Endothelial cell of umbilical vein (primary cell): Measurements from ENCODE around the gene TFF1. TPM values are rescaled to one million over a fixed set of nuclear protein-coding genes. Genes with fewer than 3 reads are reported as not detected.

ENCODE experiments used
- BruUV-seq: library from RNA; stranded (reverse); fragments of 400-500 nt; replicated peaks from 2 replicates; lab custom pipeline; 2021; lab: Mats Ljungman, UMichigan
- CTCF ChIA-PET: fragments of 300-600, 350-600 bp; sonication (Branson Sonifier 250); formaldehyde crosslinking; loops from one replicate; lab custom pipeline; 2021; ENCODE audit warnings: antibody characterized with exemption, inconsistent platforms; lab: Charles Lee
- POLR2A ChIA-PET: fragments of 300-600, 350-600 bp; sonication (Branson Sonifier 250); formaldehyde crosslinking; loops from one replicate; lab custom pipeline; 2021; ENCODE audit warnings: antibody characterized with exemption, inconsistent platforms; lab: Charles Lee
- DNase-seq: peaks from one replicate; pipeline ENCODE4 v3.0.0-alpha.2; 2011; ENCODE audit warnings: low read depth, low spot score
- FAIRE-seq: peaks from 2 replicates; lab custom pipeline; 2011; peaks lifted over from hg19 to GRCh38; lab: Jason Lieb, UNC
- H2AFZ ChIP-seq: 2 replicates; pipeline ENCODE4 v1.6.0; 2012; ENCODE audit warnings: low read depth, low read length, control low read depth, inconsistent platforms
- H3K27ac ChIP-seq: 2 replicates; pipeline ENCODE4 v1.5.1; 2011; ENCODE audit warnings: low read depth, mild to moderate bottlenecking, control low read depth, low read length, moderate library complexity; ENCODE audit not compliant: insufficient read depth
- H3K27me3 ChIP-seq, 2 experiments: 2 replicates each; pipeline versions ENCODE4 v1.6.0 to v1.6.1; 2011; ENCODE audit warnings: low read length in 2 of 2, mixed read lengths in 1 of 2; ENCODE audit not compliant: control insufficient read depth in 2 of 2, insufficient read depth in 2 of 2
- H3K36me3 ChIP-seq, 2 experiments: 2 replicates in 1 of 2; 3 replicates in 1 of 2; pipeline ENCODE4 v1.5.1; 2011; ENCODE audit warnings: low read length in 2 of 2, mild to moderate bottlenecking in 1 of 2, moderate library complexity in 1 of 2; ENCODE audit not compliant: control insufficient read depth in 2 of 2, insufficient read depth in 2 of 2; ENCODE audit errors: extremely low read depth in 1 of 2
- H3K4me1 ChIP-seq: 3 replicates; pipeline ENCODE4 v1.5.1; 2011; ENCODE audit warnings: mild to moderate bottlenecking, low read length; ENCODE audit not compliant: control insufficient read depth, insufficient read depth; ENCODE audit errors: extremely low read depth
- H3K4me2 ChIP-seq: 2 replicates; pipeline ENCODE4 v1.6.1; 2011; ENCODE audit warnings: low read length, control low read depth, mixed read lengths; ENCODE audit not compliant: insufficient read depth
- H3K4me3 ChIP-seq, 3 experiments: fragments of 200-600 bp in 1 of 3; sonication (generic), shearing (Covaris generic) in 1 of 3; replicated peaks in 1 of 3; 2 replicates each; pipeline ENCODE4 v1.5.1; 2011 to 2016; ENCODE audit warnings: control low read depth in 3 of 3, low read length in 3 of 3, mild to moderate bottlenecking in 2 of 3, inconsistent platforms in 1 of 3, low read depth in 1 of 3, moderate library complexity in 1 of 3; ENCODE audit not compliant: insufficient read depth in 1 of 3
- H3K79me2 ChIP-seq: 2 replicates; pipeline ENCODE4 v1.6.0; 2012; ENCODE audit warnings: low read length, inconsistent platforms; ENCODE audit not compliant: control insufficient read depth, insufficient read depth
- H3K9ac ChIP-seq: replicated peaks from 2 replicates; pipeline ENCODE3; 2011; ENCODE audit warnings: low read length, control low read depth; ENCODE audit not compliant: insufficient read depth; ENCODE audit errors: extremely low read depth
- H3K9me1 ChIP-seq: replicated peaks from 3 replicates; pipeline ENCODE4 v1.6.0; 2011; ENCODE audit warnings: mild to moderate bottlenecking, low read length; ENCODE audit not compliant: control insufficient read depth, insufficient read depth; ENCODE audit errors: extremely low read depth
- H3K9me3 ChIP-seq: replicated peaks from 2 replicates; pipeline ENCODE4 v1.5.1; 2012; ENCODE audit warnings: low read length, inconsistent platforms; ENCODE audit not compliant: control insufficient read depth, insufficient read depth
- H4K20me1 ChIP-seq: replicated peaks from 2 replicates; pipeline ENCODE3; 2011; ENCODE audit warnings: mild to moderate bottlenecking, low read length; ENCODE audit not compliant: control insufficient read depth, insufficient read depth; ENCODE audit errors: extremely low read depth
- EZH2 ChIP-seq: IDR thresholded peaks from 2 replicates; pipeline ENCODE4 v1.6.1; 2012; ENCODE audit warnings: borderline replicate concordance, low read depth, mild to moderate bottlenecking, moderate library complexity, low read length, inconsistent platforms; ENCODE audit not compliant: severe bottlenecking
- FOS ChIP-seq: IDR thresholded peaks from 2 replicates; pipeline ENCODE4 v1.6.1; 2011; ENCODE audit warnings: mild to moderate bottlenecking, low read length, moderate library complexity, borderline replicate concordance; ENCODE audit not compliant: insufficient read depth
- GATA2 ChIP-seq: IDR thresholded peaks from 2 replicates; pipeline ENCODE4 v1.7.0; 2011; ENCODE audit warnings: low read depth, mild to moderate bottlenecking, moderate library complexity, mixed read lengths, low read length; ENCODE audit not compliant: insufficient read length, insufficient read depth
- JUN ChIP-seq: IDR thresholded peaks from 2 replicates; pipeline ENCODE4 v1.6.1; 2011; ENCODE audit warnings: borderline replicate concordance, low read depth; ENCODE audit not compliant: insufficient read length, insufficient read depth
- MYC ChIP-seq: IDR thresholded peaks from one replicate; pipeline ENCODE4 v1.6.1; 2011; ENCODE audit warnings: mild to moderate bottlenecking, low read depth, low read length
- POLR2A ChIP-seq: IDR thresholded peaks from 2 replicates; pipeline ENCODE4 v1.6.1; 2012; ENCODE audit warnings: low read depth, mild to moderate bottlenecking, control low read depth, low read length
- POLR2AphosphoS5 ChIP-seq: IDR thresholded peaks from 2 replicates; pipeline ENCODE4 v1.6.1; 2012; ENCODE audit warnings: low read depth, mild to moderate bottlenecking, control low read depth, low read length, moderate library complexity; ENCODE audit not compliant: insufficient read depth
- dilution Hi-C: fragments of 300-500 bp; cut with MboI; formaldehyde crosslinking; loops from one replicate; pipeline ENCODE4 v1.15.0; 2019; ENCODE audit warnings: low sequenced_read_pairs; ENCODE audit not compliant: extremely low pct_ligation_motif_present
- intact Hi-C: fragments of 100-400 bp; cut with micrococcal nuclease; formaldehyde crosslinking; loops from one replicate; pipeline ENCODE4 v1.10.0; 2022
- polyA plus RNA-seq, 4 experiments: library from polyadenylated mRNA; depleted of rRNA in 3 of 4; stranded (reverse) in 3 of 4; unstranded in 1 of 4; fragments of >200 nt; gene quantifications; 2 replicates each; pipeline versions ENCODE4 v1.2.1 to v1.2.3, GENCODE V29; 2011 to 2012; ENCODE audit warnings: missing spikeins in 1 of 4
- total RNA-seq: library from RNA; stranded (reverse); gene quantifications from 2 replicates; pipeline ENCODE4 v1.2.3, GENCODE V29; 2021
- TF ChIP-seq, protein P1 (sequence below): IDR thresholded peaks from 2 replicates; pipeline ENCODE4 v1.6.1; 2011; ENCODE audit not compliant: insufficient read depth, insufficient read length
- TF ChIP-seq, protein P2 (sequence below), 2 donors: IDR thresholded peaks; 1 replicate in 1 of 2; 2 replicates in 1 of 2; pipeline ENCODE4 v1.5.1; 2011; ENCODE audit warnings: low read length in 2 of 2, mild to moderate bottlenecking in 2 of 2, moderate library complexity in 2 of 2, control low read depth in 1 of 2, inconsistent platforms in 1 of 2, low read depth in 1 of 2; ENCODE audit not compliant: insufficient read depth in 1 of 2; ENCODE audit errors: extremely low read depth in 1 of 2

The TFF1 gene
- total and polyA plus RNA-seq, 2 donors (not counting 3 experiments of a cell fraction or from before 2014, with no cell fraction given): not detected

DNA sequence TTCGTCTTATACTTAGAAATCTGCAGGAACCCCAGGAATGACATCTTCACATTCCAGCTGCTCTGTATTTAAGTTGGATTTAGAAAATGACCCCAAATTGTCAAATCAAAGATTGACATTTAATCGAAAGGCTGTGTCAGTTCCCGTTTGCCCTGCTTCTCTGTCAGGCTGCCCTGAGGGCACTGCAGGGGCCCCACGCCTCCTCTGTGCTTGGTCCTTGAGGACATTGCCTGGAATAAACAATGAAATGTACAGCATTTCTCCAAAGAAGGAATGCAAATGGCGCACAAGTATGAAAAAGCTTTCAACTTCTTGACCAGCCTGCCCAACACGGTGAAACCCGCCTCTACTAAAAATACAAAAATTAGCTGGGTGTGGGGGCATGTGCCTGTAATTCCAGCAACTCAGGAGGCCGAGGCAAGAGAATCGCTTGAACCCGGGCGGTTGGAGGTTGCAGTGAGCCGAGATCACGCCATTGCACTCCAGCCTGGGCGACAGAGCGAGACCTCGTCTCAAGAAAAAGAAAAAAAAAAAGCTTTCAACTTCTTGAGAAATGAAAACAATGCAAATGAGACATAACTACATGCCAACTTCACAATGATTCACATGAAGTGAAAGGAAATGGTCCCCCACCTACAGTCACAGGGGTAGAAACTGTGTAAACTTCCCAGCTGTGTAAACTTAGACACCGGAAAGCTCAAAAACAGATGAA lies 26.6 kb upstream of the TFF1 start:
- dilution Hi-C loops: no loop called here
- Histone ChIP-seq H2AFZ (no peak overlapping the region), H3K4me2 (peak overlapping the region; percentile 22), H3K9ac (no peak overlapping the region), H3K9me1 (no peaks in the 10 kb centered on the region), H3K27me3 (peaks cover 2 to 36% of the 10 kb centered on the region in 2 experiments), H3K4me1 (no peaks in the 10 kb centered on the region), H3K36me3 (no peaks in the 10 kb centered on the region), H3K9me3 (no peaks in the 10 kb centered on the region), H3K79me2 (no peaks in the 10 kb centered on the region), H3K4me3 (no peak overlapping the region), H3K27ac (no peak overlapping the region), H4K20me1 (no peaks in the 10 kb centered on the region)
- DNase-seq: peak; percentile 58
- CTCF ChIA-PET: interaction anchor here (1.1 to 2.2 kb wide), 3 partner anchors 11 to 248 kb away, joined by 3 to 6 read pairs (median 5); no protein-coding TSS in a partner anchor
- BruUV-seq: no TSS peak
- TF ChIP-seq, protein P1, sequence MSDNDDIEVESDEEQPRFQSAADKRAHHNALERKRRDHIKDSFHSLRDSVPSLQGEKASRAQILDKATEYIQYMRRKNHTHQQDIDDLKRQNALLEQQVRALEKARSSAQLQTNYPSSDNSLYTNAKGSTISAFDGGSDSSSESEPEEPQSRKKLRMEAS: no peak
- no peak for TF ChIP-seq FOS
- POLR2A ChIA-PET: no interaction called here
- FAIRE-seq: peak; percentile 69
- intact Hi-C loops: no loop called here

DNA sequence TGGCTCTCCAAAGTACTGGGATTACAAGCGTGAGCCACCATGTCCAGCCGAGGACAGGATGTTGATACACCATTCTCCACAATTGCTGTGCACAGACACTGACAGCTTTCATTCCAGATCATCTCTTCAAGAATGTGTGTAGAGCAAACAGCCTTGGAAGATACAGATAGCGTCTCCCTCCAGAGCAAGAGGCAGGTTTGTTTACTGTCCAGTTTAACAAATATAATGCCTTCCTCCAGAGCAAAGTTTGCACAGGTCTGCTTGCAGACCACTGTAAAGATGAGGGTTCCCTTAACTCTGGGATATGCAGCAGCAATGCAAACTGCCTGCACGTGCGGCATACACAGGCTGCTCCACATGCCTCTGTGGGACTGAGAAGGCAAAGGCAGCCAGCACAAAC lies 25.0 kb upstream of the TFF1 start:
- dilution Hi-C loops (no loop called here), intact Hi-C loops (no loop called here)
- Histone ChIP-seq H3K27me3 (peaks cover 4 to 33% of the 10 kb centered on the region in 2 experiments), H3K36me3 (no peaks in the 10 kb centered on the region), H3K27ac (no peak overlapping the region), H4K20me1 (no peaks in the 10 kb centered on the region), H3K9ac (no peak overlapping the region), H2AFZ (no peak overlapping the region), H3K4me3 (no peak overlapping the region), H3K4me1 (no peaks in the 10 kb centered on the region), H3K9me1 (no peaks in the 10 kb centered on the region), H3K4me2 (no peak overlapping the region), H3K79me2 (no peaks in the 10 kb centered on the region), H3K9me3 (no peaks in the 10 kb centered on the region)
- FAIRE-seq (no peak), DNase-seq (no peak)
- POLR2A ChIA-PET: no interaction called here
- CTCF ChIA-PET: interaction anchor here (2.2 kb wide), 1 partner anchor 10 kb away, joined by 6 read pairs; no protein-coding TSS in a partner anchor
- TF ChIP-seq POLR2A: no peak
- TF ChIP-seq, protein P2, sequence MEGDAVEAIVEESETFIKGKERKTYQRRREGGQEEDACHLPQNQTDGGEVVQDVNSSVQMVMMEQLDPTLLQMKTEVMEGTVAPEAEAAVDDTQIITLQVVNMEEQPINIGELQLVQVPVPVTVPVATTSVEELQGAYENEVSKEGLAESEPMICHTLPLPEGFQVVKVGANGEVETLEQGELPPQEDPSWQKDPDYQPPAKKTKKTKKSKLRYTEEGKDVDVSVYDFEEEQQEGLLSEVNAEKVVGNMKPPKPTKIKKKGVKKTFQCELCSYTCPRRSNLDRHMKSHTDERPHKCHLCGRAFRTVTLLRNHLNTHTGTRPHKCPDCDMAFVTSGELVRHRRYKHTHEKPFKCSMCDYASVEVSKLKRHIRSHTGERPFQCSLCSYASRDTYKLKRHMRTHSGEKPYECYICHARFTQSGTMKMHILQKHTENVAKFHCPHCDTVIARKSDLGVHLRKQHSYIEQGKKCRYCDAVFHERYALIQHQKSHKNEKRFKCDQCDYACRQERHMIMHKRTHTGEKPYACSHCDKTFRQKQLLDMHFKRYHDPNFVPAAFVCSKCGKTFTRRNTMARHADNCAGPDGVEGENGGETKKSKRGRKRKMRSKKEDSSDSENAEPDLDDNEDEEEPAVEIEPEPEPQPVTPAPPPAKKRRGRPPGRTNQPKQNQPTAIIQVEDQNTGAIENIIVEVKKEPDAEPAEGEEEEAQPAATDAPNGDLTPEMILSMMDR (IDR thresholded peaks at IDR 0.05; ENCODE audit: extremely low read depth in 1 of 2, insufficient read depth in 1 of 2, low read depth in 1 of 2, low read length in 2 of 2): no peak
- TF ChIP-seq JUN: no peak
- no peak for TF ChIP-seq POLR2AphosphoS5
- no peak for TF ChIP-seq FOS
- TF ChIP-seq MYC: no peak
- no peak for TF ChIP-seq EZH2
- no peak for TF ChIP-seq GATA2
- TF ChIP-seq, protein P1: no peak
- BruUV-seq: no TSS peak
